IPS-18c (cell line): ENCODE measurements around the gene OR4D5.

ENCODE experiments used
- H3K4me3 ChIP-seq: 2 replicates; pipeline ENCODE4 v1.7.0; 2013; ENCODE audit warnings: low read depth, mild to moderate bottlenecking, low read length, moderate library complexity; ENCODE audit not compliant: insufficient read depth
- H3K9me3 ChIP-seq: one replicate; pipeline ENCODE4 v1.6.1; 2013; ENCODE audit warnings: mild to moderate bottlenecking, low read length, moderate library complexity; ENCODE audit not compliant: control insufficient read depth, insufficient read depth

The OR4D5 gene

GRCh38 chr11:123939317-123939716 is at the start of gene OR4D5:
Gene OR4D5 (plus strand): TSS chr11:123939617. CDS start chr11:123939617, 0 bp downstream.
- Histone ChIP-seq H3K9me3 (no peaks in the 10 kb centered on the region), H3K4me3 (no peak within 1 kb of the TSS)

GRCh38 chr11:123892031-123892430 is 47.4 kb upstream of the OR4D5 start:
- H3K4me3 ChIP-seq = no peak overlapping the region
- no peaks in the 10 kb centered on the region for H3K9me3 ChIP-seq

GRCh38 chr11:123899792-123900191 is 39.6 kb upstream of the OR4D5 start:
- H3K4me3 ChIP-seq = no peak overlapping the region

GRCh38 chr11:123901867-123902266 is 37.5 kb upstream of the OR4D5 start, which contains the start of gene OR8D4:
Gene OR8D4 (plus strand): TSS chr11:123902167. CDS start chr11:123906432, 4,265 bp downstream.
- no peaks in the 10 kb centered on the region for H3K9me3 ChIP-seq

More at GRCh38 chr11:123899792-123900191, 39.6 kb upstream of the OR4D5 start:
- no peaks in the 10 kb centered on the region for H3K9me3 ChIP-seq

GRCh38 chr11:123903932-123904331 is 35.5 kb upstream of the OR4D5 start:
- H3K4me3 ChIP-seq = no peak overlapping the region
- H3K9me3 ChIP-seq = no peaks in the 10 kb centered on the region

More at GRCh38 chr11:123901867-123902266, 37.5 kb upstream of the OR4D5 start, which contains the start of gene OR8D4:
- no peak within 1 kb of the TSS for H3K4me3 ChIP-seq

- Histone ChIP-seq H3K9me3 (no peaks in the 10 kb centered on the region), H3K4me3 (no peak overlapping the region)
Observed at GRCh38 chr11:123904932-123905331, 34.5 kb upstream of the OR4D5 start.

- Histone ChIP-seq H3K4me3 (no peak overlapping the region), H3K9me3 (no peaks in the 10 kb centered on the region)
Observed at GRCh38 chr11:123905826-123906225, 33.6 kb upstream of the OR4D5 start.

GRCh38 chr11:123920943-123921342 is 18.5 kb upstream of the OR4D5 start:
- no peaks in the 10 kb centered on the region for H3K9me3 ChIP-seq
- no peak overlapping the region for H3K4me3 ChIP-seq

- Histone ChIP-seq H3K4me3 (no peak overlapping the region), H3K9me3 (no peaks in the 10 kb centered on the region)
Observed at GRCh38 chr11:123924027-123924426, 15.4 kb upstream of the OR4D5 start.

- H3K4me3 ChIP-seq = no peak overlapping the region
- no peaks in the 10 kb centered on the region for H3K9me3 ChIP-seq
Observed at GRCh38 chr11:123942413-123942812, 3.0 kb downstream of the OR4D5 start.

GRCh38 chr11:123943738-123944137 is 4.3 kb downstream of the OR4D5 start, which contains the start of gene OR6T1:
Gene OR6T1 (minus strand): TSS chr11:123943838. CDS start chr11:123943838, 0 bp downstream.
- no peaks in the 10 kb centered on the region for H3K9me3 ChIP-seq
- H3K4me3 ChIP-seq = no peak within 1 kb of the TSS

- no peak overlapping the region for H3K4me3 ChIP-seq
Observed at GRCh38 chr11:123945132-123945531, 5.7 kb downstream of the OR4D5 start.

GRCh38 chr11:123956752-123957151 is 17.3 kb downstream of the OR4D5 start:
- Histone ChIP-seq H3K4me3 (no peak overlapping the region), H3K9me3 (no peaks in the 10 kb centered on the region)

More at GRCh38 chr11:123945132-123945531, 5.7 kb downstream of the OR4D5 start:
- H3K9me3 ChIP-seq = no peaks in the 10 kb centered on the region

- H3K9me3 ChIP-seq = no peaks in the 10 kb centered on the region
- H3K4me3 ChIP-seq = no peak overlapping the region
Observed at GRCh38 chr11:123973816-123974215, 34.4 kb downstream of the OR4D5 start.

GRCh38 chr11:123976770-123977560 is 37.5 kb downstream of the OR4D5 start:
- H3K4me3 ChIP-seq = no peak overlapping the region
- H3K9me3 ChIP-seq = no peaks in the 10 kb centered on the region

- Histone ChIP-seq H3K9me3 (no peaks in the 10 kb centered on the region), H3K4me3 (no peak within 1 kb of the TSS)
Observed at GRCh38 chr11:123977731-123978347, 38.4 kb downstream of the OR4D5 start, which contains the start of gene OR10S1. Gene OR10S1 (minus strand): TSS chr11:123977781. CDS start chr11:123977664, 117 bp downstream.

- Histone ChIP-seq H3K9me3 (no peaks in the 10 kb centered on the region), H3K4me3 (no peak overlapping the region)
Observed at GRCh38 chr11:123979311-123979710, 39.9 kb downstream of the OR4D5 start.
